ENCODE data around the gene PITPNM3.

GRCh38 chr17:6474376-6474775 lies 82.0 kb downstream of the PITPNM3 start:
- TF ChIP-seq POLR2A (IDR thresholded peaks at IDR 0.05) = no peak
- no peak for TF ChIP-seq CTCF (IDR thresholded peaks at IDR 0.05)

Data from heart left ventricle (tissue), 13 donors.